GM12865 (cell line): ENCODE measurements around the gene SEZ6L.
A peak's percentile ranks its signal among the peaks of the same experiment; 100 is the strongest.

Experiments used
- DNase-seq: peaks from one replicate; pipeline ENCODE4 v3.0.0; 2010; ENCODE audit warnings: low read depth
- H3K4me3 ChIP-seq: 2 replicates; pipeline ENCODE4 v1.5.1; 2011; ENCODE audit warnings: mild to moderate bottlenecking, low read depth, low read length, control low read depth
- TF ChIP-seq, protein P1 (sequence below): IDR thresholded peaks from 2 replicates; pipeline ENCODE4 v1.5.1; 2011; ENCODE audit warnings: low read length, control low read depth, low read depth, inconsistent platforms; ENCODE audit not compliant: insufficient read depth; ENCODE audit errors: missing control alignments

SEZ6L gene

GRCh38 chr22:26162926-26163325, 6.3 kb upstream of the SEZ6L start:
- no peak for DNase-seq
- no peak overlapping the region for H3K4me3 ChIP-seq
- TF ChIP-seq, protein P1, sequence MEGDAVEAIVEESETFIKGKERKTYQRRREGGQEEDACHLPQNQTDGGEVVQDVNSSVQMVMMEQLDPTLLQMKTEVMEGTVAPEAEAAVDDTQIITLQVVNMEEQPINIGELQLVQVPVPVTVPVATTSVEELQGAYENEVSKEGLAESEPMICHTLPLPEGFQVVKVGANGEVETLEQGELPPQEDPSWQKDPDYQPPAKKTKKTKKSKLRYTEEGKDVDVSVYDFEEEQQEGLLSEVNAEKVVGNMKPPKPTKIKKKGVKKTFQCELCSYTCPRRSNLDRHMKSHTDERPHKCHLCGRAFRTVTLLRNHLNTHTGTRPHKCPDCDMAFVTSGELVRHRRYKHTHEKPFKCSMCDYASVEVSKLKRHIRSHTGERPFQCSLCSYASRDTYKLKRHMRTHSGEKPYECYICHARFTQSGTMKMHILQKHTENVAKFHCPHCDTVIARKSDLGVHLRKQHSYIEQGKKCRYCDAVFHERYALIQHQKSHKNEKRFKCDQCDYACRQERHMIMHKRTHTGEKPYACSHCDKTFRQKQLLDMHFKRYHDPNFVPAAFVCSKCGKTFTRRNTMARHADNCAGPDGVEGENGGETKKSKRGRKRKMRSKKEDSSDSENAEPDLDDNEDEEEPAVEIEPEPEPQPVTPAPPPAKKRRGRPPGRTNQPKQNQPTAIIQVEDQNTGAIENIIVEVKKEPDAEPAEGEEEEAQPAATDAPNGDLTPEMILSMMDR = no peak

- H3K4me3 ChIP-seq = no peak overlapping the region
- TF ChIP-seq, protein P1 = no peak
- DNase-seq = no peak
Measured at GRCh38 chr22:26164174-26164573, 5.1 kb upstream of the SEZ6L start.

- no peak overlapping the region for H3K4me3 ChIP-seq
- no peak for DNase-seq
- TF ChIP-seq, protein P1 = no peak
Measured at GRCh38 chr22:26168330-26168851, 871 bp upstream of the SEZ6L start.

DNA sequence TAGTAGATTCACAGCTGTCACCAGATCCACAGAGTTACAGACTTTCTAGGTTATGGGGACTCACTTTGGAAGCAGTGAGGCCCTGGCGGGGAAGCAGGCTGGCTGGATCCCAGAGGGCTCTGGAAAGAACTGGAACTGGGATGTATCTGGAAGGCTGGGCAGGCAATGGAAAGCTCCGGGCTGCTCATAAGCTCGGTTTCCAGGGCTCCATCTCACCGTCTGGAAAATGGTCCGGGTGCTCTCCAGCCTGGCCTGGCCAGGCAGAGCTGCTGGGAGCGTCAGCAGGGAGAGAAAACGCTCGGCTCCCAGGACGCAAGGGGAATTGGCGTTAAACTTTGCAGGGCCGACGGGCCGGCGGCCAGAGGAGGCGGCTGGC, 335 bp upstream of the SEZ6L start:
- DNase-seq = no peak
- H3K4me3 ChIP-seq = no peak overlapping the region
- TF ChIP-seq, protein P1 = no peak

DNA sequence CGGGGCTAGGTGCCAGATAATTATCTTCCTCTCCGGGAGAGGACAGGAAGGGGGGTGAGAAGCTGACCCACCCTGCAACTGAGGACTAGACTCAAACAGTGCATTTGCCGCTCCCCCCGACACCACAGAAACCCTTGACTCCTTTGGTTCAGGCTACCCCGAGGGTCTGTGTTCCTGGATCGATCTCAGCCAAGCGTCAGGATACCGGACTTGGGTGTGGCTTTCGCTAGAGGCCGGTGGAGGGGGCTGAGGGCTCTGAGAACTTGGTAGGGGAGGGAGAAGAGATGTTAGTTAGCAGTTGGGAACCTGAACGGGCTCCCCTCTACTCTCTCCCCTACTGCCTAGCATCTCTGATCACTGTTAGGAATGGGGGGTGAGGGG, 840 bp downstream of the SEZ6L start:
- no peak for DNase-seq
- TF ChIP-seq, protein P1 = no peak
- H3K4me3 ChIP-seq = no peak overlapping the region

DNA sequence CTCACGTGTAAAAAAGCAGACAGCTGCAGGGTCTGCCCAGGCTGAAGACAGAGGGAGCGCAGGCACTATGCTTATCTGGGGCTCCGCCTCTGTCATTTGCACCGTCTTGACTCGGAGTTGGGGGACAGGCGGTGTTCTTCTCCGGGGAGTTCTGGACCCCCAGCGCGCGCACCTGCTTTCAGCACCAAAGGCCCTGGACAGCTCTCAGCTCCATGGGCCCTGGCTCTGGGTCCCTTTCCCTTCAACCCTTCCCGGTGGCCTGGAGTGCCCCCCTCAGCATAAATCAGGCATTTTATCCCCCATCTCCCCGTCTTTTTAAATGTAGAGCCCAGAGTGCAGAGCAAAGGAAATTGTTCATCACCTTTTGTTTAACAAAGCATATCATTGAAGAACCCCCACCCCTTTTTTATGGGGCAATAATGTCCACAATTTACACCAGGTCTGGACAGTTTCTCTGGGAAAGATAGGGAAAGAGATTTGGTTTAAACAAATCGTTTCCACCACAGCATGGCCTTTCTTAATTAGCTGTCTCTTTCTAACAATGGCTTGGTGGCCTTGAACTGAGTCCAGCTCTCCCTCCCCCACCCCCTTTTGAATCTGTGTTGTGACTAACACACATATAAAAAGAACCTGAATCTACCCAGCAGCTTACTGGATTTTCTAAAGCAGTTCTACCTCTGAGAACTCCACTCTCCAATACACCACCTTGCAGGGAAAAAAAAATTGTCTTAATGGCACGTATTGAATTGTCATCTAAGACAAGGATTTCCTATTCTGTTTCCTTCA, 1.7 kb downstream of the SEZ6L start:
- TF ChIP-seq, protein P1 = no peak
- DNase-seq = no peak
- no peak overlapping the region for H3K4me3 ChIP-seq

DNA sequence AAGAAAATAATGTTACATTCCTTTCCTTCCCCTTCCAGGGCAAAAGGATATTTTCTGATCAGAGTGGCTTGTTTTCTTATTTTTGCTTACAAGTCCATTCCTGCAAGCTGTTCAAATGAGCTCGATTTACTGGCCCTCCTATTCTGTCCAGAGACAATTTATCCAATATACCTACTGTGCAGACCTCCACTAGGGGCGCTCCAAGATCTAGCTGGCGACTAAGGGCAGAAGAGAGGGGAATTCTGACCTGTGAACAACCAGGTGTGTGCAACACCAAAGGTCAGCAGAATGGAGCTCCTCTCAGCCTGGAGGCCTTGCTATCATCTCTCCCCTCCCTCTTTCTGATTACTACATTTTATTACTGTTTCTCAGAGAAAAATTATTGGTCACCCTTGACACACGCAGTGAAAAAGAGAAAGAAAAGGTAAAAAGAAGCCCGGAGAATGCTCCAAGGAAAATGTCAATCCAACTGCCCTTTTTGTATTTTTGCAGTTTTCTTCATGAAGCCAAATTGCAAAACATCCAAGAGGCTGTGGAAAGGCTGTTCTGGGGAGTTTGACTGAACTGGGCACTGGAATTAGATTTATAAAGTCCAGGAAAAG, 3.2 kb downstream of the SEZ6L start:
- peak; percentile 57 for DNase-seq
- H3K4me3 ChIP-seq = no peak overlapping the region
- TF ChIP-seq, protein P1 = peak; percentile 77
